ENCODE data around the gene MKI67.

DNA sequence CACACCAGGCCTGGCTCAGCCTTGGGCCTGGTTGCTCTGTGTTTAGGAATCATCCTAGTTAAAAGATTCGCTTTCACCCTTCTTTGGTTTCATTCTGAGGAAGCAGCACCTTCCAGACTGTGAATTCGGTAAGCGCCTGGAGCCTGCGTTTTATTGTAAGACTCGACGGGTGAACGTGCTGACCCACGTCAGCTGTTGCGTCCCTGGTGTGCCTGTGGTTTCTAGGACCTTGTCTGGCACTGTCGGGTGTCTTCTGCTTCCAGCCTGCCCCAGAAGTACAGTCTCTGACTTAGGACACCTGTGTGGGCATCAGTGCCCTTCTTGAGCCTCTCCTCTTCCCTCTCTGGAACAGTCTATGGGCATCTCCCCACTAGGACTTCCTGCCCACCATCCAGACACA is 26.3 kb downstream of the MKI67 start:
- TF ChIP-seq RFX5 (IDR thresholded peaks at IDR 0.05), result no peak
- TF ChIP-seq POLR2A (IDR thresholded peaks at IDR 0.05; ENCODE audit: low read length), result no peak
- TF ChIP-seq RAD21 (conservative IDR thresholded peaks at IDR 0.05 in 1 of 2, IDR thresholded peaks at IDR 0.05 in 1 of 2), result no peak
- TF ChIP-seq SMC3 (IDR thresholded peaks at IDR 0.05), result no peak
- TF ChIP-seq BHLHE40 (IDR thresholded peaks at IDR 0.05; ENCODE audit: low read depth, low read length), result no peak
- TF ChIP-seq MAFK (IDR thresholded peaks at IDR 0.05; ENCODE audit: partially characterized antibody), result no peak
- TF ChIP-seq, protein P1, sequence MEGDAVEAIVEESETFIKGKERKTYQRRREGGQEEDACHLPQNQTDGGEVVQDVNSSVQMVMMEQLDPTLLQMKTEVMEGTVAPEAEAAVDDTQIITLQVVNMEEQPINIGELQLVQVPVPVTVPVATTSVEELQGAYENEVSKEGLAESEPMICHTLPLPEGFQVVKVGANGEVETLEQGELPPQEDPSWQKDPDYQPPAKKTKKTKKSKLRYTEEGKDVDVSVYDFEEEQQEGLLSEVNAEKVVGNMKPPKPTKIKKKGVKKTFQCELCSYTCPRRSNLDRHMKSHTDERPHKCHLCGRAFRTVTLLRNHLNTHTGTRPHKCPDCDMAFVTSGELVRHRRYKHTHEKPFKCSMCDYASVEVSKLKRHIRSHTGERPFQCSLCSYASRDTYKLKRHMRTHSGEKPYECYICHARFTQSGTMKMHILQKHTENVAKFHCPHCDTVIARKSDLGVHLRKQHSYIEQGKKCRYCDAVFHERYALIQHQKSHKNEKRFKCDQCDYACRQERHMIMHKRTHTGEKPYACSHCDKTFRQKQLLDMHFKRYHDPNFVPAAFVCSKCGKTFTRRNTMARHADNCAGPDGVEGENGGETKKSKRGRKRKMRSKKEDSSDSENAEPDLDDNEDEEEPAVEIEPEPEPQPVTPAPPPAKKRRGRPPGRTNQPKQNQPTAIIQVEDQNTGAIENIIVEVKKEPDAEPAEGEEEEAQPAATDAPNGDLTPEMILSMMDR (IDR thresholded peaks at IDR 0.05), result no peak
- TF ChIP-seq CHD2 (IDR thresholded peaks at IDR 0.05; ENCODE audit: low read length, partially characterized antibody), result no peak
- TF ChIP-seq CEBPB (IDR thresholded peaks at IDR 0.05), result no peak
- TF ChIP-seq HDAC2 (IDR thresholded peaks at IDR 0.05), result no peak
- TF ChIP-seq PHF8 (IDR thresholded peaks at IDR 0.05; ENCODE audit: borderline replicate concordance, low read depth), result no peak
